ENCODE results near the gene STARD3NL.
"Not testable (repeated sequence)": the region's sequence is repeated elsewhere in the genome, so short reads cannot be mapped to it uniquely, and the experiment has no call there.

The STARD3NL gene, protein sequence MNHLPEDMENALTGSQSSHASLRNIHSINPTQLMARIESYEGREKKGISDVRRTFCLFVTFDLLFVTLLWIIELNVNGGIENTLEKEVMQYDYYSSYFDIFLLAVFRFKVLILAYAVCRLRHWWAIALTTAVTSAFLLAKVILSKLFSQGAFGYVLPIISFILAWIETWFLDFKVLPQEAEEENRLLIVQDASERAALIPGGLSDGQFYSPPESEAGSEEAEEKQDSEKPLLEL

GRCh38 chr7:38178004-38178694 lies at the start of gene STARD3NL:
TSS of gene STARD3NL (plus strand) at chr7:38178245. CDS start at chr7:38207505, 29,260 bp downstream.
- peak; percentile 98 for DNase-seq

- no peak for DNase-seq
Observed at GRCh38 chr7:38129162-38129561, 48.9 kb upstream of the STARD3NL start.

DNA sequence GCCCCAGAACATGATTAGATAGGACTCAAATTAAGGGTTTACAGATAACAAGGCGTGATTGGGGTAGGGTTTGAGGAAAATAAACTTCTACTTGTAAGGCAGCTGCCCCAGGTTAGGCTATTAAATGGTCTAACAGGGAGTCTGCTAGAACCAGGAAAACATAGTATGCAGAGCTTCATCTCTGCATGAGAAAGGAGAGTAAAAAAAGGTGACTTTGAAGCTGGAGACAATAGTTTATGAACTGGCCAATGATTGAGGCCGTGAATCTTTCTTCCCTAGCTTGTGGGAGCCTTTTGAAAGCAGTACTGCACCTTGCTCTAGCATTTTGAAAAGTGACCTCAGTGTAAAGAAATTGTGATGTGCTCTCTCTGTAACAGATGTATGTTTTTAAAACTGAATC lies 48.5 kb upstream of the STARD3NL start:
- no peak for DNase-seq

GRCh38 chr7:38138171-38138570 lies 39.9 kb upstream of the STARD3NL start:
- DNase-seq, result no peak

- DNase-seq, result no peak
Observed at GRCh38 chr7:38141187-38141586, 36.9 kb upstream of the STARD3NL start.

DNA sequence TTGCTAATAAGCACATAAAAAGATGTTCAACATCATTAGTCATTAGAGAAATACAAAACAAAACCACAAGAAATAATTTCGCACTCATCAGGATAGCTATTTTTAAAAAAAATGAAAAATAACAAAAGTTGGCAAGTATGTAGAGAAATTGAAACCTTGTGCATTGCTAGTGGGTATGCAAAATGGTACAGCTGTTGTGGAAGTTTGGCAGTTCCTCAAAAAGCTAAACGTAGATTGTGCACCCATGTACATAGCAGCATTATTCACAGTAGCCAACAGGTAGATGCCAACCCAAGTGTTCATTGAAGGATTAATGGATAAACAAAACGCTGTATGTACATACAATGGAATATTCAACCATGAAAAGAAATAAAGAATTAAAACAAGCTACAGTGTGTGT lies 35.3 kb upstream of the STARD3NL start:
- no peak for DNase-seq

GRCh38 chr7:38147005-38147404 lies 31.0 kb upstream of the STARD3NL start:
- peak; percentile 63 for DNase-seq

DNA sequence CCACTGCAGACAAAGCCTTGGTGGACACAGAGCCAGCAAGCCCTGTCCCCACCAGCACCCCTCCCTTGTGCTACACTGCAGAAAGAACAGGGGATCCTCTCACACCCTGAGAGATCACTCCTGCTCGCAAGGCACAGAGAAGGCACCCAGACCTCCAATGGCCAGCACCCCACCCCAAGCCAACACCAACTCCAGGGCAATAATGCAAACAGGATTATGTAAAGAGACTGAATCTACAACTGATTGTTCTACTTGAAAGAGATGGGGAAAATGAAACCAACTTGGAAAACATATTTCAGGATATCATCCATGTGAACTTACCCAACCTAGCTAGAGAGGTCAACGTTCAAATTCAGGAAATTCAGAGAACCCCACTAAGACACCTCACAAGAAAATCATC lies 26.5 kb upstream of the STARD3NL start:
- DNase-seq, result no peak

GRCh38 chr7:38153515-38153914 lies 24.5 kb upstream of the STARD3NL start:
- no peak for DNase-seq

DNA sequence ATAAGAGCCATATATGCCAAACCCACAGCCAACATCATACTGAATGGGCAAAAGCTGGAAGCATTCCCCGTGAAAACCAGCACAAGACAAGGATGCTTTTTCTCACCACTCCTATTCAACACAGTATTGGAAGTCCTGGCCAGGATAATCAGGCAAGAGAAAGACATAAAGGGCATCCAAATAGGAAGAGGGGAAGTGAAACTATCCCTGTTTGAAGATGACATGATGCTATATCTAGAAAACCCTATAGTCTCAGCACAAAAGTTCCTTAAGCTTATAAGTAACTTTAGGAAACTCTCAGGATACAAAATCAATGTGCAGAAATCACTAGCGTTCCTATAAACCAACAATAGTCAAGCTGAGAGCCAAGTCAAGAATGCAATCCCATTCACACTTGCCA lies 23.8 kb upstream of the STARD3NL start:
- no peak for DNase-seq

DNA sequence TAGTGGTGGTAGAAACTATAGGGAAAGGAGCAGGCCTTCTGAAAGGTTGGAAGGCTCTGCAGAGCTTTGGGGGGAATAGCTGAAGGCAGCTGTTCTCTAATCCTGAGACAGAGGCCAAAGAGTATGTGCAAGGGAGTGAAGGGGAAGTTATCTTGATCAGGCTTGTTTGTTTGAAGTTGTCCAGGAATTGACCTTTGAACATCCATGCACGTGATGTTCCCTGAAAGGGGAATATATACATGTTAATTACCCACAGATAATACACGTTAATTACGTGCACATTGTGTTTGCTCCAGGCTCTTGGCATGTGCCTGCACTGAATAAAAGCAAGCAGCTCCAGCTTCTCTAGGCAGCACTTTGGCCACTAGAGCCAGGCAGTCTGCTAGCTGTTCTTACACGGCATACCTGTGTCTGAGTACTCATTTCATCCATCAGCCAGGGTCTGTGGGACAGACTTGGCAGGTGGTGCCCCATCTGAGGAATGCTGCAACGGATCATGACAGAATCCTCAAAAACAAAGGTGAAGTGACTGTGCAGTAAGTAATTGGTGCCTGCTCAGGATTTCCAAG lies 18.0 kb upstream of the STARD3NL start:
- no peak for DNase-seq

DNA sequence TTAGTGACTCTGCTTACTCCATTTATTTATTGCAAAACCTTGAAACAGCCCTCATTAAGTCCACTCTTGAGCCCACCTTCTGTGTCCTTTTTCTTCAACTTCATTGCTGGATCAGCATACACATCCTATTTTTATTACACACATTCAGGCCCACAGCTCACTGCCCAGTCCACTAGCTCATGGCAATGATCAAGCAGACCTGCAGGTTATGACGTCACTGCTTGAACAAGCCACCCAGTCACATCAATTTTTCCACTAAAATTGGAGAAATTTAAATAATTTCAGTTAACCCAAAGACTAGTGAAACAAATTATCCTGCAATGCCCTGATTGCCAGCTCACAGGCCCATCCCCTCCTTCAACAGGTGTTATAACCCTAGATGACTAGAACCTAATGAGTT lies 16.0 kb upstream of the STARD3NL start:
- no peak for DNase-seq

- DNase-seq, result no peak
Observed at GRCh38 chr7:38163671-38164070, 14.4 kb upstream of the STARD3NL start.

DNA sequence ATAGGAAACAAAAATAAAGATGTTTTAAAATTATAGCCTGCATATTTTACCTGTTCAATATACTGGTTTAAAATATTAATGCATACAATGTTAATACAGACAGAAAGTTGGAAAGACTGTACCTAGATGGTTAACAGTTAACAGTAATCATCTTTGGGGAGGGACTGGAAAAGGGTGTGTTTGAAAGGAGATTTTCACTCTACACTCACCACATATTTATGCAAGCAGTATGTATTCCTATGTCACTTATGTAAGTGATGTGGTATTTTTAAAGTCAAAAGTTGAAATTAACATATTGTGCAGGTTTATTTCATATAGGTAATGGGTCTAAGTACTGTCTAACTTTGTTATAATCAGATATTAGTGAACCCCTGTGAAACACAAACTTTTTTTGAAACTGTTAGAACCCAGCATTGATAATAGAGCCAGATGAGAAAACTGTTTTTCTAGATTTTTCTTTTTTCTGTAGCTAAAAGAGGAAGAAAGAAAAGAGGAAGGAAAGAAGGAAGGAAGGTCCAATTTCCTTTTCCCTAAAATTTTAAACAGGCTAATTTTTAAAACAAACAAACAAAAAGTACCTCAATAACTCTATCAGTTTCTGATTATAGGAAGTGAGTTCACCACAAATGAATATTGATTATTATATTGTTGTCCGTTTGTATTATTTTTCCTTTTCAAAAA lies 9.0 kb upstream of the STARD3NL start:
- DNase-seq, result no peak

DNA sequence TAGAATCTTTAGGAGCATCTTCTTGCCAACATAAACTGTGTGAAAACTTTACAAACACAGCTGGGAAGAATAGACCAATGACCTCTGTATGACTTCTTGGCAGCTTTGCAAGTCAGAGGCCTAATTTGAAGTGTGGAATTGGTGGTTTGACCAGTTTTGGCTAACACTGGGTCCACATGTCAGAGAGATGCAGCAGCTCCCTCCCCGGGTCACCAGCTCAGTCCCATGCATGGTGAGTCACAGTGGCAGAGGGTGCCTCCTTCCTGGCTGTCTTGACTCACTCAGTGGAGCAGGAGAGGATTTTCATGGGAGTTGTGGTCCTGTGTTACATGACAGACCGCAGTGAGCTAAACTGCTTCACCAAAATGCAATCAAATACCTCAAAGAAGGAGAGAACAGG lies 8.2 kb upstream of the STARD3NL start:
- DNase-seq, result no peak

DNA sequence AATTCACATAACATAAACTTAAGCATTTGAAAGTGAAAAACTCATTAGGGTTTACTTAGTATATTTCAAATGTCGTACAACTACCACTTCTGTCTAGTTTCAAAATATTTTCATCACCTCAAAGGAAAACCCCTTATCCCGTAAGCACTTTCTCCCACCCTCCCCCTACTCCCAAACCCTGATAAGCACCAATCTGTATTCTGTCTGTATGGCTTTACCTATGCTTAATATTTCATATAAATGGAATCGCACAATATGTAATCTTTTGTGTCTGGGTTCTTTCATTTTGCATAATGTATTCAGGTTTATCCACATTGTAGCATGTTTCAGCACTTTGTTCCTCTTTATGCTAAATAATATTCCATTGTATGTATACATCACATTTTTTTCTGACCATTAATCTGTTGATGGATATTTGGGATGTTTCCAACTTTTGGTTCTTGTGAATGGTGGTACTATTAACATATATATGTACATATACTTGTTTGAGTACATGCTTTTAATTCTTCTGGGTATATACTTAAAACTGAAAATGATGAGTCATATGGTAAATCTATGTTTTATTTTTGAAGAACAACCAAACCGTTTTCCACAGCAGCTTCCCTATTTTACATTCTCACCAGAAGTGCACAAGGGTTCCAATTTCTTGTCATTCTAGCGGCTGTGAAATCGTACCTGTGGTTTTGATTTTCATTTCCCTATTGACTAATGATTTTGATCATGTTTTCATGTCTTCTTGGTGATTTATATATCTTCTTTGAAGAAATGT lies 6.2 kb upstream of the STARD3NL start:
- DNase-seq, result no peak

DNA sequence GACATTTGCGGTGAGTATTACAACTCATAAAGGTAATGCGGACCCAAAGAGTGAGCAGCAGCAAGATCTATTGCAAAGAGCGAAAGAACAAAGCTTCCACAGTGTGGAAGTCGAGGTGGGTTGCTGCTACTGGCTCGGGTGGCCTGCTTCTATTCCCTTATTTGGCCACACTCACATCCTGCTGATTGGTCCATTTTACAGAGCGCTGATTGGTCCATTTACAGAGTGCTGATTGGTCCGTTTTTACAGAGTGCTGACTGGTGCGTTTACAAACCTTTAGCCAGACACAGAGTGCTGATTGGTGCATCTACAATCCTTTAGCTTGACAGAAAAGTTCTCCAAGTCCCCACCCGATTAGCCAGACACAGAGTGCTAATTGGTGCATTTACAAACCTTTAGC lies 2.5 kb upstream of the STARD3NL start:
- not testable (repeated sequence) for DNase-seq

- no peak for DNase-seq
Observed at GRCh38 chr7:38177621-38178003, 433 bp upstream of the STARD3NL start.

- no peak for DNase-seq
Observed at GRCh38 chr7:38178695-38179344, 775 bp downstream of the STARD3NL start.

DNA sequence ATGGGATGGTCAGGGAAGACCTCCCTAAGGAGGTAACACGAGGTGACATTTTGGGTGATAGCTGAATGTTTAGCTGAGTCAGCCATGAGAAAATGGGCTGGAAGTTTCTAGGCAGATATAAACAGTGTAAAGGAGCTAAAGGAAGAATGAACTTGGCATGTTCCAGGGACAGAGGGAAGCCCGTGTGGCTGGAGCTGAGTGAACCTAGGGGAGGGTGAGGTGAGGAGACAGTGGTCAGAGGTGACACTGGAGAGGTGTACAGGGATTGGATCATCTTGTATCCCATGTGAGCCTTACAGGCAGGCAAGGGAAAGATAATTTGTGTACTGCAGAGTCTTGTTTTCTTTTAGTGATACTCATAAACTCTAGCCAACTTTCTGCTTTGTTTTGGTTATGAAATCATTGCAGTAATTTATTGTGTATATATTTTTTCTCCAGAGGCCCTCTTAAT lies 1.8 kb downstream of the STARD3NL start:
- DNase-seq, result no peak

GRCh38 chr7:38181111-38181510 lies 3.1 kb downstream of the STARD3NL start:
- no peak for DNase-seq

GRCh38 chr7:38182450-38182849 lies 4.4 kb downstream of the STARD3NL start:
- DNase-seq, result no peak

All from NCI-H510A (cell line).